B cell (primary cell): ENCODE data around the gene KRTAP10-12. TPM values are rescaled to one million over a fixed set of nuclear protein-coding genes. Genes with fewer than 3 reads are reported as not detected.

Source experiments
- ATAC-seq: fragments of 200-7000 bp; cut with Tn5 transposase; one replicate; pipeline ENCODE4 v1.10.0; 2021; ENCODE audit warnings: low read depth, mild to moderate bottlenecking, moderate number of reproducible peaks, moderate library complexity
- CTCF ChIA-PET: fragments of 350-600 bp; sonication (Branson Sonifier 250); formaldehyde crosslinking; loops from one replicate; lab custom pipeline; 2021; ENCODE audit warnings: antibody characterized with exemption, inconsistent platforms; lab: Charles Lee
- POLR2A ChIA-PET: fragments of 350-600 bp; sonication (Branson Sonifier 250); formaldehyde crosslinking; loops from one replicate; lab custom pipeline; 2021; ENCODE audit warnings: antibody characterized with exemption; lab: Charles Lee
- DNase-seq: peaks from one replicate; pipeline ENCODE4 v3.0.0; 2013
- H2AFZ ChIP-seq: 2 replicates; pipeline ENCODE4 v1.6.1; 2012; ENCODE audit warnings: mild to moderate bottlenecking, low read depth, low read length; ENCODE audit not compliant: insufficient read depth, poor library complexity, severe bottlenecking
- H3K27ac ChIP-seq, 2 donors: 1 replicate in 1 of 2; 2 replicates in 1 of 2; pipeline ENCODE4 v1.5.1; 2012 to 2013; ENCODE audit warnings: low read length in 2 of 2, mild to moderate bottlenecking in 2 of 2, moderate library complexity in 1 of 2
- H3K27me3 ChIP-seq, 4 experiments: fragments of 200-600 bp in 1 of 4; sonication (generic) in 1 of 4; replicated peaks in 1 of 4; 1 replicate in 2 of 4; 2 replicates in 2 of 4; pipeline versions ENCODE4 v1.6.1 to v1.7.0; 2013 to 2016; ENCODE audit warnings: low read length in 3 of 4, mild to moderate bottlenecking in 2 of 4, mixed read lengths in 1 of 4, moderate library complexity in 1 of 4; ENCODE audit not compliant: insufficient read depth in 4 of 4, control insufficient read depth in 3 of 4; ENCODE audit errors: control extremely low read depth in 1 of 4
- H3K36me3 ChIP-seq, 2 experiments: replicated peaks in 1 of 2; 1 replicate in 1 of 2; 2 replicates in 1 of 2; pipeline versions ENCODE4 v1.6.1 to v1.7.1; 2013; ENCODE audit warnings: low read length in 1 of 2; ENCODE audit not compliant: insufficient read depth in 2 of 2, control insufficient read depth in 1 of 2; ENCODE audit errors: control extremely low read depth in 1 of 2, extremely low read depth in 1 of 2
- H3K4me1 ChIP-seq, 2 donors: fragments of 200-600 bp in 1 of 2; sonication (generic) in 1 of 2; 1 replicate in 1 of 2; 2 replicates in 1 of 2; pipeline versions ENCODE4 v1.5.1 to v1.6.1; 2013 to 2017; ENCODE audit warnings: low read length in 2 of 2; ENCODE audit not compliant: control insufficient read depth in 2 of 2, insufficient read depth in 2 of 2
- H3K4me2 ChIP-seq: replicated peaks from 2 replicates; pipeline ENCODE3; 2012; ENCODE audit warnings: mild to moderate bottlenecking, low read depth, low read length; ENCODE audit not compliant: poor library complexity, severe bottlenecking
- H3K4me3 ChIP-seq, 5 experiments: fragments of 200-600 bp in 1 of 5; sonication (generic) in 1 of 5; 1 replicate in 3 of 5; 2 replicates in 2 of 5; pipeline versions ENCODE4 v1.5.1 to v1.7.0; 2011 to 2016; ENCODE audit warnings: low read length in 4 of 5, mild to moderate bottlenecking in 4 of 5, low read depth in 2 of 5, control low read depth in 1 of 5, moderate library complexity in 1 of 5; ENCODE audit not compliant: insufficient read depth in 1 of 5; ENCODE audit errors: control extremely low read depth in 1 of 5, extremely low read depth in 1 of 5
- H3K79me2 ChIP-seq: fragments of 200-600 bp; sonication (generic); one replicate; pipeline ENCODE4 v1.6.0; 2016; ENCODE audit warnings: low read length; ENCODE audit not compliant: control insufficient read depth, insufficient read depth
- H3K9ac ChIP-seq: fragments of 200-600 bp; sonication (generic); 2 replicates; pipeline ENCODE4 v1.6.1; 2017; ENCODE audit warnings: mild to moderate bottlenecking, low read length, moderate library complexity
- H3K9me3 ChIP-seq, 3 donors: one replicate each; pipeline versions ENCODE4 v1.6.1 to v1.7.1; 2013; ENCODE audit warnings: low read length in 2 of 3; ENCODE audit not compliant: control insufficient read depth in 2 of 3, insufficient read depth in 1 of 3; ENCODE audit errors: control extremely low read depth in 1 of 3
- H4K20me1 ChIP-seq: 2 replicates; pipeline ENCODE4 v1.6.0; 2012; ENCODE audit warnings: mild to moderate bottlenecking, low read length; ENCODE audit not compliant: insufficient read depth, control insufficient read depth, poor library complexity, severe bottlenecking
- H3K27ac Mint-ChIP-seq: one replicate; pipeline ENCODE4 v1.8.0; 2021; ENCODE audit warnings: mixed read lengths
- H3K27me3 Mint-ChIP-seq: one replicate; pipeline ENCODE4 v1.8.0; 2021; ENCODE audit warnings: mixed read lengths
- H3K4me1 Mint-ChIP-seq: one replicate; pipeline ENCODE4 v1.8.0; 2021; ENCODE audit warnings: mixed read lengths
- H3K4me3 Mint-ChIP-seq: one replicate; pipeline ENCODE4 v1.8.0; 2021; ENCODE audit warnings: mixed read lengths
- H3K9me3 Mint-ChIP-seq: one replicate; pipeline ENCODE4 v1.8.0; 2022; ENCODE audit warnings: mixed read lengths; ENCODE audit not compliant: insufficient read depth
- CTCF ChIP-seq: fragments of 200-600 bp; IDR thresholded peaks from one replicate; pipeline ENCODE4 v1.8.0; 2022; ENCODE audit warnings: antibody characterized with exemption, mild to moderate bottlenecking
- EZH2 ChIP-seq: IDR thresholded peaks from 2 replicates; pipeline ENCODE4 v1.6.1; 2012; ENCODE audit warnings: borderline replicate concordance, low read depth, mild to moderate bottlenecking, moderate library complexity, low read length; ENCODE audit not compliant: insufficient read depth, poor library complexity, severe bottlenecking
- WGBS: methylation state at CpG from one replicate; pipeline ENCODE4 v1.1.5; 2013; ENCODE audit warnings: missing lambda C conversion rate; ENCODE audit not compliant: insufficient coverage; 5-methylcytosine and 5-hydroxymethylcytosine counted together
- intact Hi-C: fragments of 100-400 bp; cut with micrococcal nuclease; formaldehyde crosslinking; loops from one replicate; pipeline ENCODE4 v1.10.0; 2022
- polyA plus RNA-seq: library from polyadenylated mRNA; depleted of rRNA; stranded (reverse); fragments of >200 nt; gene quantifications from 2 replicates; pipeline ENCODE4 v1.2.3, GENCODE V29; 2012
- total RNA-seq, 2 donors: library from RNA; stranded (reverse); fragments of 120-200 nt in 1 of 2; gene quantifications; 1 replicate in 1 of 2; 2 replicates in 1 of 2; pipeline versions ENCODE4 v1.2.3 to v1.2.4, GENCODE V29; 2013 to 2022

Gene KRTAP10-12
- total and polyA plus RNA-seq, 2 donors (not counting 1 experiment from before 2014, with no cell fraction given): not detected

DNA sequence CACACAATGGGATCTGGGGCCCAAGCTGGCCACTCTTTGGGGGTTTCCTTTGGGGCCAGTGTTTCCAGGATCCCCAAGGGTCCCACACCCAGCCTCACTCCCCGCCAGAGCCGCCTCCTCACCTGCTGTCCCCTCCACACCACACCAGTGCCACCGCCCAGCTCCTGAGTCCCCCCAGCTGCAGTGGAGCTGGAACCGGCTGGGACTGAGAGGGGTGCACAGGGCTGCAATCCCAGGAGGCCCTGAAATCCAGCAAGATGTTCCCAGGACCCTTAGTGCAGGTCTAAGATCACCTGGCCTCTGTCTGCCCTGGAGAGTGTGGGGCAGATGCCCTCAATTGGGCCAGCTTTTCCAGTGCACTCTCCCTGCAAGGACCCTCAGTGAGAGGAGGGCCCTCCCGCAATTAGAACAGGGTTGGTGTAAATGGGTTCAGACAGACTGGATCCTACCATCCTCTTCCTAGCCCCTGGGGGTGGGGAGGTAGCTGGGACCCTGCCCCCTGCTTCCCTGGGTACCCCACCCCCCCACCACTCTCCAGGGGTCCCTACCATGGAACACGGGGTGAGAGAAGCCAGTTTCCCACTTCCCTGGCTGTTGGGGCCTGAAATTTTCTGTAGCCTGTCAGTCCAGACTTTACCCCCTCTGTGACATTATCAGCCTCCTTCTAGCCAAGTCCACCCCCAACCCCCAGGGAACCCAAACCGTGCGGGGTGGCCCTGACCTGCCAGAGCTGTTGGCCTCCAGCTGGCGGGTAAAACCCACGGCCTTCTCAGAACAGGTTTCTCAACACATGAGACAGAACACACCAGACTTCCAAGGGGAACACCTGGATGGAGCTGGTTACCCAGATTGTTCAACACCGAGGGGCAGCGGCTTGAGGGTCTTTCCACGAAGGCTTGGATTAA is 7.0 kb downstream of the KRTAP10-12 start:
- Histone ChIP-seq H3K9me3 (peaks cover 0 to 34% (median 7%) of the 10 kb centered on the region in 3 donors), H3K4me1 (no peaks in the 10 kb centered on the region), H3K4me3 (no peak overlapping the region), H3K4me2 (no peak overlapping the region), H3K79me2 (no peaks in the 10 kb centered on the region), H3K36me3 (no peaks in the 10 kb centered on the region), H3K27me3 (peaks cover 0 to 74% (median 30%) of the 10 kb centered on the region in 4 experiments), H4K20me1 (no peaks in the 10 kb centered on the region), H3K27ac (no peak overlapping the region), H2AFZ (no peak overlapping the region), H3K9ac (no peak overlapping the region)
- Mint-ChIP-seq H3K4me3 (no peak overlapping the region), H3K27me3 (peaks cover 55% of the 10 kb centered on the region), H3K4me1 (no peaks in the 10 kb centered on the region), H3K9me3 (peaks cover 4% of the 10 kb centered on the region), H3K27ac (no peak overlapping the region)
- CTCF ChIA-PET: no interaction called here
- DNase-seq (no peak), ATAC-seq (no peak)
- POLR2A ChIA-PET: no interaction called here
- intact Hi-C loops: no loop called here
- WGBS: 38% methylated on average over 12 of the region's 13 CpGs
- TF ChIP-seq CTCF (no peak), EZH2 (no peak)

- Histone ChIP-seq H3K4me3 (no peak overlapping the region), H3K4me1 (peaks cover 2% of the 10 kb centered on the region in 2 donors), H3K4me2 (no peak overlapping the region), H4K20me1 (no peaks in the 10 kb centered on the region), H3K27ac (no peak overlapping the region), H3K9ac (no peak overlapping the region), H3K79me2 (no peaks in the 10 kb centered on the region), H3K36me3 (no peaks in the 10 kb centered on the region), H2AFZ (no peak overlapping the region), H3K9me3 (peaks cover 0 to 34% (median 7%) of the 10 kb centered on the region in 3 donors), H3K27me3 (peaks cover 0 to 80% (median 33%) of the 10 kb centered on the region in 4 experiments)
- no peak overlapping the region for H3K27ac Mint-ChIP-seq
- H3K4me3 Mint-ChIP-seq: no peak overlapping the region
- H3K9me3 Mint-ChIP-seq: peaks cover 4% of the 10 kb centered on the region
- intact Hi-C loops: no loop called here
- DNase-seq (no peak), ATAC-seq (no peak)
- WGBS: 27% methylated on average over 13 of the region's 13 CpGs
- POLR2A ChIA-PET: no interaction called here
- no peaks in the 10 kb centered on the region for H3K4me1 Mint-ChIP-seq
- H3K27me3 Mint-ChIP-seq: peaks cover 56% of the 10 kb centered on the region
- TF ChIP-seq CTCF: no peak
- no peak for TF ChIP-seq EZH2
- CTCF ChIA-PET: no interaction called here
These were observed 7.6 kb downstream of the KRTAP10-12 start for GRCh38 chr21:44704636-44705001.
